ENCODE measurements around the gene ZFX. TPM values are rescaled to one million over a fixed set of nuclear protein-coding genes. Genes with fewer than 3 reads are reported as not detected.

Gene ZFX
- total and polyA plus RNA-seq, 2 donors (not counting 1 experiment from before 2014, with no cell fraction given), result 31.2 to 61.9 TPM

- no peak overlapping the region for H3K27ac ChIP-seq (ENCODE audit: insufficient read depth, low read length)
- H3K79me2 ChIP-seq (ENCODE audit: control insufficient read depth, insufficient read depth, low read length), result peaks cover 2% of the 10 kb centered on the region
- H4K20me1 ChIP-seq (ENCODE audit: control insufficient read depth, extremely low read depth, insufficient read depth, low read length), result peaks cover 1% of the 10 kb centered on the region
- no peaks in the 10 kb centered on the region for H3K9me3 ChIP-seq (ENCODE audit: control insufficient read depth, insufficient read depth, low read depth, low read length)
- H2AFZ ChIP-seq (ENCODE audit: low read length), result no peak overlapping the region
- no peaks in the 10 kb centered on the region for H3K27me3 ChIP-seq (ENCODE audit: control insufficient read depth, insufficient read depth, low read length)
- peak overlapping the region; percentile 25 for H3K4me2 ChIP-seq (ENCODE audit: extremely low read depth, insufficient read depth, low read length)
- no peak for TF ChIP-seq EZH2 (IDR thresholded peaks at IDR 0.05; ENCODE audit: low read length, missing control alignments)
- TF ChIP-seq, protein P1, sequence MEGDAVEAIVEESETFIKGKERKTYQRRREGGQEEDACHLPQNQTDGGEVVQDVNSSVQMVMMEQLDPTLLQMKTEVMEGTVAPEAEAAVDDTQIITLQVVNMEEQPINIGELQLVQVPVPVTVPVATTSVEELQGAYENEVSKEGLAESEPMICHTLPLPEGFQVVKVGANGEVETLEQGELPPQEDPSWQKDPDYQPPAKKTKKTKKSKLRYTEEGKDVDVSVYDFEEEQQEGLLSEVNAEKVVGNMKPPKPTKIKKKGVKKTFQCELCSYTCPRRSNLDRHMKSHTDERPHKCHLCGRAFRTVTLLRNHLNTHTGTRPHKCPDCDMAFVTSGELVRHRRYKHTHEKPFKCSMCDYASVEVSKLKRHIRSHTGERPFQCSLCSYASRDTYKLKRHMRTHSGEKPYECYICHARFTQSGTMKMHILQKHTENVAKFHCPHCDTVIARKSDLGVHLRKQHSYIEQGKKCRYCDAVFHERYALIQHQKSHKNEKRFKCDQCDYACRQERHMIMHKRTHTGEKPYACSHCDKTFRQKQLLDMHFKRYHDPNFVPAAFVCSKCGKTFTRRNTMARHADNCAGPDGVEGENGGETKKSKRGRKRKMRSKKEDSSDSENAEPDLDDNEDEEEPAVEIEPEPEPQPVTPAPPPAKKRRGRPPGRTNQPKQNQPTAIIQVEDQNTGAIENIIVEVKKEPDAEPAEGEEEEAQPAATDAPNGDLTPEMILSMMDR (conservative IDR thresholded peaks at IDR 0.05 in 1 of 2, IDR thresholded peaks at IDR 0.05 in 1 of 2; ENCODE audit: low read depth in 1 of 2, low read length in 2 of 2), result no peak
- H3K36me3 ChIP-seq (ENCODE audit: control insufficient read depth, insufficient read depth, low read length), result no peaks in the 10 kb centered on the region
- peak; percentile 45 to 83 for DNase-seq (ENCODE audit: low read depth in 2 of 2)
- peaks cover 4% of the 10 kb centered on the region for H3K4me1 ChIP-seq (ENCODE audit: control insufficient read depth, extremely low read depth, insufficient read depth, low read length)
- H3K9ac ChIP-seq (ENCODE audit: insufficient read depth, low read length), result no peak overlapping the region
- peak overlapping the region in 1 of 4 experiments; percentile 43 for H3K4me3 ChIP-seq (replicated peaks in 1 of 4; ENCODE audit: control extremely low read depth in 1 of 4, insufficient read depth in 1 of 4, low read depth in 3 of 4, low read length in 4 of 4)
These were observed 4.0 kb upstream of the ZFX start for GRCh38 chrX:24145303-24146186.

DNA sequence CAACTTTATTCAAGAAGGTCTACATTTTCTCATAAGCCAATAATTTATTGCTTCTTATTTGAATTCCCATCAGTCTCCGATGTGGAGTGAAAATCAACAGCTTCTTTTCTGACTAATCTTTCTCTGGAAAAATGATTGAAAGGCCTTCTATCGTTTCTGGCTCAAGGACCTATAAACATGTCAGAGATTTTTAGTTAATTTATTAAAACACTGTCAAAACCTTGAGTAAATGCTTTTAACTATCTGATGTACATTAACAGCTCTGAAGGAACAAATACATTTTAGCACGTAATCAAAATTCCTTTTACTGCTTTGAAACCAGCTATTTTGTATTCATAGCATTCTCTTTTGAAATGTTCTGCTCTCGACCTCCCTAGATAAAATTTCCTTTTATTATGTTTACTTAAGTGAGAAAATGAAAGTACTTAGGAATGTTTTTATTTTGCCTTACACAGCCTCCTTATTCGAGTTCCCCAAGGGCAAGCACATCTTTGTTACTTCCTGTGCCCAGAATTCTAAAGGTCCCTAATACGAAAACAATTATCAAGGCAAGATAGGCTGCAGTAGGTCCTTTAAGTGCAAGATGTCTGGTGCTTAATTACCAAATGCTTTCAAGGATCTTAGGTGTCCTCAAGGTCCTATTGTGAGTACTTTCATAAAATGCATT lies 3.1 kb upstream of the ZFX start:
- H3K9me3 ChIP-seq (ENCODE audit: control insufficient read depth, insufficient read depth, low read depth, low read length), result no peaks in the 10 kb centered on the region
- peaks cover 5% of the 10 kb centered on the region for H4K20me1 ChIP-seq (ENCODE audit: control insufficient read depth, extremely low read depth, insufficient read depth, low read length)
- H3K9ac ChIP-seq (ENCODE audit: insufficient read depth, low read length), result no peak overlapping the region
- TF ChIP-seq, protein P1 (conservative IDR thresholded peaks at IDR 0.05 in 1 of 2, IDR thresholded peaks at IDR 0.05 in 1 of 2; ENCODE audit: low read depth in 1 of 2, low read length in 2 of 2), result no peak
- no peak for TF ChIP-seq EZH2 (IDR thresholded peaks at IDR 0.05; ENCODE audit: low read length, missing control alignments)
- H3K79me2 ChIP-seq (ENCODE audit: control insufficient read depth, insufficient read depth, low read length), result peaks cover 11% of the 10 kb centered on the region
- H3K4me3 ChIP-seq (replicated peaks in 1 of 4; ENCODE audit: control extremely low read depth in 1 of 4, insufficient read depth in 1 of 4, low read depth in 3 of 4, low read length in 4 of 4), result peak overlapping the region; percentile 1 to 43 (median 20)
- H3K4me1 ChIP-seq (ENCODE audit: control insufficient read depth, extremely low read depth, insufficient read depth, low read length), result peaks cover 4% of the 10 kb centered on the region
- no peaks in the 10 kb centered on the region for H3K27me3 ChIP-seq (ENCODE audit: control insufficient read depth, insufficient read depth, low read length)
- peak overlapping the region; percentile 47 for H3K27ac ChIP-seq (ENCODE audit: insufficient read depth, low read length)
- H3K36me3 ChIP-seq (ENCODE audit: control insufficient read depth, insufficient read depth, low read length), result no peaks in the 10 kb centered on the region
- H2AFZ ChIP-seq (ENCODE audit: low read length), result peak overlapping the region; percentile 50
- H3K4me2 ChIP-seq (ENCODE audit: extremely low read depth, insufficient read depth, low read length), result peak overlapping the region; percentile 80
- DNase-seq (ENCODE audit: low read depth in 2 of 2), result no peak

DNA sequence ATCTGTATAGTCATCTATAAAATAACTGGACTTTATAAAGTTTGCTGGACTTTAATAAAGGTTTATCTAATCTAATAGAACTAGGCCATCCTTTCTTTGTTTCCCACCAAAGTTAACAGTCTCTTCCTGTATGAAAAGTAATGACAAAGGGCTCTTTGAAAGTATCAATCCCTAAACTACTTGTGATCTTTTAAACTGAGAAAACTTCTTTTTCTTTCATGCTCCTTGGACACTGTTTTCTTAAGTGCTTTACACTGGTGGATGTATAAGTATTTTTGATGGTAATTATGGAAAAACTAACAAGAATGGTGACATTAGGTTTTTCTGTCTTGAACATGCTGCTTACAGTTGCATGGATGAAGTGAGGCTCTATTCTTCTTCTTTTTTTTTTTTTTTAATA lies 2.4 kb upstream of the ZFX start:
- Histone ChIP-seq H3K4me1 (ENCODE audit: control insufficient read depth, extremely low read depth, insufficient read depth, low read length) (peaks cover 4% of the 10 kb centered on the region), H4K20me1 (ENCODE audit: control insufficient read depth, extremely low read depth, insufficient read depth, low read length) (peaks cover 5% of the 10 kb centered on the region), H3K79me2 (ENCODE audit: control insufficient read depth, insufficient read depth, low read length) (peaks cover 18% of the 10 kb centered on the region), H3K27me3 (ENCODE audit: control insufficient read depth, insufficient read depth, low read length) (no peaks in the 10 kb centered on the region), H3K4me3 (replicated peaks in 1 of 4; ENCODE audit: control extremely low read depth in 1 of 4, insufficient read depth in 1 of 4, low read depth in 3 of 4, low read length in 4 of 4) (no peak overlapping the region), H3K9me3 (ENCODE audit: control insufficient read depth, insufficient read depth, low read depth, low read length) (no peaks in the 10 kb centered on the region), H3K4me2 (ENCODE audit: extremely low read depth, insufficient read depth, low read length) (no peak overlapping the region), H2AFZ (ENCODE audit: low read length) (no peak overlapping the region), H3K9ac (ENCODE audit: insufficient read depth, low read length) (no peak overlapping the region), H3K27ac (ENCODE audit: insufficient read depth, low read length) (no peak overlapping the region), H3K36me3 (ENCODE audit: control insufficient read depth, insufficient read depth, low read length) (no peaks in the 10 kb centered on the region)
- DNase-seq (ENCODE audit: low read depth in 2 of 2), result no peak
- TF ChIP-seq, protein P1 (conservative IDR thresholded peaks at IDR 0.05 in 1 of 2, IDR thresholded peaks at IDR 0.05 in 1 of 2; ENCODE audit: low read depth in 1 of 2, low read length in 2 of 2), result no peak
- no peak for TF ChIP-seq EZH2 (IDR thresholded peaks at IDR 0.05; ENCODE audit: low read length, missing control alignments)
